GM18526 (cell line): ENCODE measurements around the gene FDX2.

Experiments used
- POLR2A ChIP-seq: IDR thresholded peaks from 3 replicates; pipeline ENCODE4 v1.6.1; 2011; ENCODE audit not compliant: insufficient read length; ENCODE audit errors: extremely low read depth

The FDX2 gene

DNA sequence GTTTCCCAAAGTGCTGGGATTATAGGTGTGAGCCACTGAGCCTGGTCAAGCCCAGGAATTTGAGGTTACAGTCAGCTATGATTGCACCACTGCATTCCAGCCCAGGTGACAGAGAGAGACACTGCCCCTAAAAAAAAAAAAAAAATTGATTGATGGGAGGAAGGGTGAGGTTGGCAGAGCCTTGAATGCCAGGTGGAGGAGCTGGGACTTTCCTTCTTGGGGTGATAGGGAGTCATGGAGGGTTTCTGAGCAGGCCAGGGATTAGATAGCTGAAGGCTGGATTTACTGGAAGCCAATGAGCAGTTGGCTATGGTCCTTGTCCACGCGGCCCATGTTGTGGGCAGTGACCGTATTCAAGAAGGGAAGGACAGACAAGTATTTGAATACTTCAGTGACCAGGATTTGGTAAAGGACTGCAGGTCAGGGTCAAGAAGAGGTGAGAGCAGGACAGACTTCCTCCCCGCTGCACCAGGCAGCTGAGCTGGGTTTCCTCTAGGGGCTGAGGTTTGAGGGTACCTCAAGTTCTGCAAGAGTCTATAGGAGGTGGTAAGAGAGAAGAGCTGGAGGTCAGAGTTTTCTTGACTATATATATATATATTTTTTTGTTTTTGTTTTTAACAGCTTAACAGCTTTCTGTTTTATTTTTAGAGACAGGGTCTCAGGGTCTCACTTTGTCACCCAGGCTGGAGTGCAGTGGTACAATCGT lies 35.9 kb downstream of the FDX2 start:
- no peak for TF ChIP-seq POLR2A

DNA sequence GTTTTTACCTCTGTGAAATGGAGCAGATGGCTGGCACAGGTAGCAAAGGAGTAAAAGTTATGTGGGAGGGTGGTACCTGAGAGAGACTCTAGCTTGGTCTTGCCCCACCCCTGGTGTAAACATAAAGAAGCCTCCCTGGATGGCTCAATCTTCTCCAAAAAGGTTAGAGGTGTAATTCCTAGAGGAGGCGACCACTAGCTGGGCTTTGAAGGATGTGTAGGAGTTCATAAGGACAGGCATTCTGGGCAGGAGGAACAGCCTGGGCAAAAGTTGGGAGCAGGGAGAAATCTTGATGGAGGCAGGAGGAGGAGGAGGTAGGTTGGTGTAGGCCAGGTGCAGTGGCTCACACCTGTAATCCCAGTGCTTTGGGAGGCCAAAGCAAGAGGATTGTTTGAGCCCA lies 36.9 kb downstream of the FDX2 start:
- TF ChIP-seq POLR2A = no peak

DNA sequence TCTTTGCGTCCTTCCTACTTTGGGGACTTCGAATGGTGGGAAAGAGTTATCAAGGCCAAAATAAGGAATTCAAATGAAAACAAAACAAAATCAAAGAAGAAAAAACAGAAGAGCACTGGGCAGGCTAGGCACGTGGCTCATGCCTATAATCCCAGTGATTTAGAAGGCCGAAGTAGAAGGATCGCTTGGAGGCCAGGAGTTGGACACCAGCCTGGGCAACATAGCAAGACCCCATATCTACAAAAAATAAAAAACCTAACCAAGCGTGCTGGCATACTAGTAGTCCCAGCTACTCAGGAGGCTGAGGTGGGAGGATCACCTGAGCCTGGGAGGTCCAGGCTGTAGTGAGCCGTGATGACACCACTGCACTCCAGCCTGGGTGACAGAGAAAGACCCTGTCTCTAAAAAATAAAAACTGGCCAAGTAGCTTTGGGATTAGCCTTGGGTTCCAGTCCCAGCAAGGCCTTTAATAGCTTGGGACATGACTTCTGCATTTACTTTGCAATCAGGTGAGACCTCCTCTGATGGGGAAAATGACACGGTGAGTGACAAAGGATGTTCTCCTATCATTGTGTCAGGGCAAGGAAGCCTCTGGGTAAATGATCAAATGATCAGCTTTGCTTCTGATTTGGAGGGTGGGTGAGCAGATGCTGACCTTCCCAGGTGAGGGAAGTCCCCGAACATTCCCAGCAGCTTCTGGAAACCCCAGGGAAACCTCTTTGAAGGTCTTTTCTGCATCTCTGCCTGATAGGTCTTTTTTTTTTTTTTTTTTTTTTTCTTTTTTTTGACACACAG lies 37.8 kb downstream of the FDX2 start:
- no peak for TF ChIP-seq POLR2A

DNA sequence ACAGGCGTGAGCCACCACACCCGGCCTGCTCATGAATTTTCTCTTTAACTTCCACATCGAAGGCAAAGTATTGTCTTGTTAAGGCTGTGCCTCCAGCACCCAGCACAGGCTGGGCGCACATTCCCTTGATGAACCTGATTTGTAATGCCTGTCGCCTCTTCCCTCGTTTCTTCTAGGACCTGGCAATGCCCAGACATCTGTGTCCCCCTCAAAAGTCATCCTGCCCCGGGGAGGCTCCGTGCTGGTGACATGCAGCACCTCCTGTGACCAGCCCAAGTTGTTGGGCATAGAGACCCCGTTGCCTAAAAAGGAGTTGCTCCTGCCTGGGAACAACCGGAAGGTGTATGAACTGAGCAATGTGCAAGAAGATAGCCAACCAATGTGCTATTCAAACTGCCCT lies 41.2 kb downstream of the FDX2 start:
- no peak for TF ChIP-seq POLR2A

DNA sequence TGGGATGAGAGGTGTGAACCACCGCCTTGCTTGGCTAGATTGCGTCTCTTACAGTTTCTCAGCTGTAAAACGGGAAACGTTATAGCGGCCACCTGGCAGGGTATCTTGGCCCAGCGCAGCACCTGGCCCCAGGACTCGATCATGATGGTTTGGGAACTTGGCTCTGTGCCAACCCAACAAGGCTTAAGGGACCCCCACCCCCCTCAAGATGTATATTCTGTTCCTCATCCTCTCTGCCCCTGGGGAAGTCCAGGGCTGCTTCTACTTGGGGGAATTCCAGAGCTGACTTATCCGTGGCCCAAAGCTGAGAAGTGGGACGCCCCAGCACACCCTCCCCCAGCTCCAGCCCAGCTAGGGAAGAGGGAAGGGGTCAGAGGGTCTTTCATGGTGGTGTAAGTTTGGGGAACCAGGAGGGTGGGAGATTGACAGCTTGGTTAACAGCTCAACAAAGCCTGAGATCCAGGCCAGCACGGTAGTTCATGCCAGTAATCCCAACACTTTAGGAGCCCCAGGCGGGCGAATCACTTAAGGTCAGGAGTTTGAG lies 44.2 kb downstream of the FDX2 start:
- TF ChIP-seq POLR2A = no peak

DNA sequence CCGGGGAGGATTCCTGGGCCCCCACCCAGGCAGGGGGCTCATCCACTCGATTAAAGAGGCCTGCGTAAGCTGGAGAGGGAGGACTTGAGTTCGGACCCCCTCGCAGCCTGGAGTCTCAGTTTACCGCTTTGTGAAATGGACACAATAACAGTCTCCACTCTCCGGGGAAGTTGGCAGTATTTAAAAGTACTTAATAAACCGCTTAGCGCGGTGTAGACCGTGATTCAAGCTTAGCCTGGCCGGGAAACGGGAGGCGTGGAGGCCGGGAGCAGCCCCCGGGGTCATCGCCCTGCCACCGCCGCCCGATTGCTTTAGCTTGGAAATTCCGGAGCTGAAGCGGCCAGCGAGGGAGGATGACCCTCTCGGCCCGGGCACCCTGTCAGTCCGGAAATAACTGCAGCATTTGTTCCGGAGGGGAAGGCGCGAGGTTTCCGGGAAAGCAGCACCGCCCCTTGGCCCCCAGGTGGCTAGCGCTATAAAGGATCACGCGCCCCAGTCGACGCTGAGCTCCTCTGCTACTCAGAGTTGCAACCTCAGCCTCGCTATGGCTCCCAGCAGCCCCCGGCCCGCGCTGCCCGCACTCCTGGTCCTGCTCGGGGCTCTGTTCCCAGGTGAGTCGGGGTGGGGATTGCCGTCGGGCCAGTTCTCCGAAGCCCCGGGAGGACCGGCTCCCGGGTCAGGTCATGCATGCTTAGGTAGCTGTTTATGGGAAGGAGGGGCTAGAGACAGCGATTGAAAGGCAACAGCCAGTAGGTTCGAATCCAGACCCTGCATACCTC lies 45.0 kb downstream of the FDX2 start, which contains the start of gene ICAM1:
ICAM1 (plus strand) TSS at position 505 of the 779 bp plus-strand sequence; CDS start at position 545, 40 bp downstream.
- TF ChIP-seq POLR2A = peak; percentile 99

DNA sequence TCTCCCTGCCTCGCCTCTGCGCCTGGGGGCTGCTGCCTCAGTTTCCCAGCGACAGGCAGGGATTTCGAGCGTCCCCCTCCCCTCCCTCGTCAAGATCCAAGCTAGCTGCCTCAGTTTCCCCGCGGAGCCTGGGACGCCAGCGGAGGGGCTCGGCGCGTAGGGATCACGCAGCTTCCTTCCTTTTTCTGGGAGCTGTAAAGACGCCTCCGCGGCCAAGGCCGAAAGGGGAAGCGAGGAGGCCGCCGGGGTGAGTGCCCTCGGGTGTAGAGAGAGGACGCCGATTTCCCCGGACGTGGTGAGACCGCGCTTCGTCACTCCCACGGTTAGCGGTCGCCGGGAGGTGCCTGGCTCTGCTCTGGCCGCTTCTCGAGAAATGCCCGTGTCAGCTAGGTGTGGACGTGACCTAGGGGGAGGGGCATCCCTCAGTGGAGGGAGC lies 45.6 kb downstream of the FDX2 start:
- peak; percentile 21 for TF ChIP-seq POLR2A

DNA sequence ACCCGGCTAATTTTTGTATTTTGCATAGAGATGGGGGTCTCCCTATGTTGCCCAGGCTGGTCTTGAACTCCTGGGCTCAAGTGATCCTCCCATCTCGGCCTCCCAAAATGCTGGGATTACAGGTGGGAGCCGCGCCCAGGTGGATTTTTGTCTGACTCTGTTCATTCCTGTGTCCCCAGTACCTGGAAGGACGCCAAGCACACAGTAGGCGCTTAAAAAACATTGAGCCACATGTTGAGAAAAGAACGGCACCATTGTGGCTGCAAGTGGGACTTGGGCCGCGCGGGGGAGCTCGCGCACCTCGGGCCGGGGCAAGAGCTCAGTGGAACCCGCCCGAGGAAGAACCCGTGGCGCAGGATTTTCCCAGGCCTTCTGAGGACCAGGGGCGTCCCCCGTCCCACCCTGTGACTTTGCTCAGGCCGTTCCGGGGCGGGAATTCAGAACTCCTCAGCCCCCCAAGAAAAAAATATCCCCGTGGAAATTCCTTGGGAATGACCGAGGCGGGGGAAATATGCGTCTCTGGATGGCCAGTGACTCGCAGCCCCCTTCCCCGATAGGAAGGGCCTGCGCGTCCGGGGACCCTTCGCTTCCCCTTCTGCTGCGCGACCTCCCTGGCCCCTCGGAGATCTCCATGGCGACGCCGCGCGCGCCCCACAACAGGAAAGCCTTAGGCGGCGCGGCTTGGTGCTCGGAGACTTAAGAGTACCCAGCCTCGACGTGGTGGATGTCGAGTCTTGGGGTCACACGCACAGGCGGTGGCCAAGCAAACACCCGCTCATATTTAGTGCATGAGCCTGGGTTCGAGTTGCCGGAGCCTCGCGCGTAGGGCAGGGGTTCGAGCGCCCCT lies 46.3 kb downstream of the FDX2 start:
- TF ChIP-seq POLR2A = peak; percentile 12

DNA sequence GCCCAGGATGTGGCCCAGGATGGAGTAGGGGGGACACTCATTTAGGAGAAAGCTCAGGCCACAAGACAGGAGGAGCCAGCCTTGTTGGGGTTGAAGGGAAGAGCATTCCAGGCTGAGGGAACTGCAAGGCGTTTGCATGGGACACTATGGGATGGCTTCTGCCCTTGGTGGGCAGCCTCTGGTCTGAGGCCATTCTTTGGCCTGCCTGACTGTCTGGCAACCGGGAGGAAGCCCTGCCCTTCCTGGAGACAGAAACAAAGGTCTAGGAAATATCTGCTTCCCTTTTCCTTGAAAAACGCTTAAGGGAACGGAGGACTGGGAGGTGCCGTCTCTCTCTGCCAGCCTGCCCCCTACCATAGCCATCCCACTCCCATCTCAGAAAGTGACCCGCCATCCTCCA lies 47.7 kb downstream of the FDX2 start:
- no peak for TF ChIP-seq POLR2A

DNA sequence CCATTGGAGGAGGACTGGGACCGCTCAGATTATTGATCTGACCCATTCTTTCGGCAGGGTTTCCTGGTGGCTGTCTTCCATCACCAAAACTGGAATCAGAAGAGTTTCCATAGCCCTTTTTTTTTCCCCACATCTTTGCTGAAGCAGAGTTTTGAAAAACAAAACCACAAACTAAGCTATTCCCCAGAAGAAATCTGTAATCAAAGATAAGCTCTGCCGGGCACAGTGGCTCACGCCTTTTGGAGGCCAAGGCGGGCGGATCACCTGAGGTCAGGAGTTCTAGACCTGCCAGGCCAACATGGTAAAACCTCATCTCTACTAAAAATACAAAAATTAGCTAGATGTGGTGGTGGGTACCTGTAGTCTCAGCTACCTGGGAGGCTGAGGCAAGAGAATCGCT lies 49.1 kb downstream of the FDX2 start:
- no peak for TF ChIP-seq POLR2A

DNA sequence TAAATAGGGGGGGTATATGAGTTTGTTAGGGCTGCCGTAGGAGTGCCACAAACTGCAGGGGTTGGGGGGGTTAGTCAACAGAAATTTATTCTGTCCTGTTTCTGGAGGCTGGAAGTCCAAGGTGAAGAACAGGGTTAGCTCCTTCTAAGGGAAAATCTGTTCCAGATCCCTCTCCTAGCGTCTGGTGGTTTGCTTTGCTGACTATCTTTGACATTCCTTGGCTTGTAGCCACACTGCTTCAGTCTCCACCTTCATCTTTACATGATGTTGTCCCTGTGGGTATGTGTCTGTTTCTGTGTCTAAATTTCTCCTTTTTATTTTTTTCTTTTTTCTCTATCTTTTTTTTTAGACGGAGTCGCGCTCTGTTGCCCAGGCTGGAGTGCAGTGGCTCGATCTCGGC lies 53.0 kb downstream of the FDX2 start:
- no peak for TF ChIP-seq POLR2A

DNA sequence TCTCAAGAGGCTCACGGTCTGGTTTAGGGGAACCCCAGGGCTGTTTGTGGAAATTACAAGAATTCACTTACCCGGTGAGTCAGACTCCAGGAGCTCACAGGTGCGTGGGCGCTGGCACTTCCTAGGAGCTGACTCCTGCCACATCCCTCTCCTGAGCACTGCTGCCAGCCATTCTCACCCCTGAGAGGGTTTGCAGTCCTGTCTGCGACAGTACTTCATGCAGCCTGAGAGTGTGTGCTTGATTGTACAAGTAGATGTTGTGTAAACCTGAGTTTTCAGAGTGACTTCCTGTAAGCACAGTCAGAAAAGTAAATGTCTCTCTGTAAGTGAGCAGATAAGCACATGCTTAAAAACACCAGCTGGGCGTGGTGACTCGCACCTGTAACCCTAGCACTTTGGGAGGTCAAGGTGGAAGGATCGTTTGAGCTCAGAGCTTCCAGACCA lies 55.7 kb downstream of the FDX2 start:
- no peak for TF ChIP-seq POLR2A
